ENCODE data around the gene SEPTIN12. TPM values are rescaled to one million over a fixed set of nuclear protein-coding genes. Genes with fewer than 3 reads are reported as not detected.

SEPTIN12 gene
- total RNA-seq, 1 experiment from 2014 or later, result not detected

DNA sequence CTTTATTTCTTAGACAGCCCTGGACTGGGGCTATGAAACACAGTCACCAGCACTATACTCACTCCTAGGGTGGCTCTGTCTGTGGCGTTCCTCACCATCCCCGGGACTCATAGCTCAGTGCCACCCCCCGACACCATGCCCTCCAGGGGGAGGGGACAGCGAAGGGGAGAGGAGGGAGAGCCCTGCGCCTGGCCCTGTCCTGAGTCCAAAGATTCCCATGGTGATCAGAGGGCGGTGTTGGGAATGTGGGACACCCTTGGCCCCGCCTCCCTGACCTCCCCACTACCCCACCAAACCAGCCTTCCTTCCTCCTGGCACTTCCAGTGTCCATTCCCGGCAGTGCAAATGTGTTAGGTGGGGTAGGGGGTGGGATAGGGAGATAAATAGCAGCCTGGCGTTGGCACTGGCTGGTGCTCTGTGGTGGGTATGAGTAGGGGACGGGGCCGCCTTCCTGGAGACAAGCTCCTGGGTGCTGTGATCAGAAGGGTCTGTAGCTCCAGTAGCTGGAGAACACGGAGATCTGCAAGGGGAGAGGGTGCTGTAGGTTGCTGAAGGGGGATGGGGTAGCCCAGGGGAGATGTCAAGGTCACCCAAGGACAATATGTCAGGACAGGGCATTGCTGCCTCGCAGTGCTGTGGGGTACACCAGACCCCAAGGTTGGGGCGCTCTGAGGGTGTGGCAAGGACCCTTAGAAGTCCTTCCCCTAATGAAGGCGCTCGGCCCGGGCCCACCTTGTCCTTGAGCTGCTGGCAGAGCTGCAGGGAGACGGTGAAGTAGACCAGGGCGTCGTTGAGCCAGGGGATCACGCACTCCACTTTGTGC is 9.0 kb upstream of the SEPTIN12 start:
- no peaks in the 10 kb centered on the region for H3K27me3 ChIP-seq (replicated peaks; ENCODE audit: insufficient read depth, low read depth, low read length, poor library complexity)
- POLR2A ChIA-PET (ENCODE audit: low non-redundant PET), result no interaction called here
- H3K4me3 ChIP-seq (ENCODE audit: low read depth, low read length, poor library complexity, severe bottlenecking), result no peak overlapping the region
- no peaks in the 10 kb centered on the region for H3K36me3 ChIP-seq (ENCODE audit: insufficient read depth, low read length, poor library complexity, severe bottlenecking)
- intact Hi-C loops (cut with micrococcal nuclease; ENCODE audit: unreplicated experiment), result no loop called here
- no peaks in the 10 kb centered on the region for H3K9me3 ChIP-seq (ENCODE audit: low read depth, low read length, poor library complexity, severe bottlenecking)
- H3K4me1 ChIP-seq (ENCODE audit: insufficient read depth, low read length, poor library complexity, severe bottlenecking), result no peaks in the 10 kb centered on the region
- BruUV-seq (replicated peaks), result no TSS peak
- H3K27ac ChIP-seq (ENCODE audit: low read depth, low read length, poor library complexity, severe bottlenecking), result no peak overlapping the region
- no peak for TF ChIP-seq EZH2 (IDR thresholded peaks at IDR 0.05; ENCODE audit: borderline replicate concordance, low read depth, low read length, poor library complexity, severe bottlenecking)
- no peak for TF ChIP-seq CTCF (conservative IDR thresholded peaks at IDR 0.05; ENCODE audit: low read depth, low read length)
- no peak for DNase-seq (ENCODE audit: low spot score)
- CTCF ChIA-PET, result no interaction called here

- CTCF ChIA-PET, result no interaction called here
- intact Hi-C loops (cut with micrococcal nuclease; ENCODE audit: unreplicated experiment), result no loop called here
- Histone ChIP-seq H3K4me1 (ENCODE audit: insufficient read depth, low read length, poor library complexity, severe bottlenecking) (no peaks in the 10 kb centered on the region), H3K9me3 (ENCODE audit: low read depth, low read length, poor library complexity, severe bottlenecking) (no peaks in the 10 kb centered on the region), H3K27ac (ENCODE audit: low read depth, low read length, poor library complexity, severe bottlenecking) (no peak overlapping the region), H3K4me3 (ENCODE audit: low read depth, low read length, poor library complexity, severe bottlenecking) (no peak overlapping the region), H3K36me3 (ENCODE audit: insufficient read depth, low read length, poor library complexity, severe bottlenecking) (no peaks in the 10 kb centered on the region), H3K27me3 (replicated peaks; ENCODE audit: insufficient read depth, low read depth, low read length, poor library complexity) (no peaks in the 10 kb centered on the region)
- DNase-seq (ENCODE audit: low spot score), result no peak
- POLR2A ChIA-PET (ENCODE audit: low non-redundant PET), result no interaction called here
- TF ChIP-seq EZH2 (IDR thresholded peaks at IDR 0.05; ENCODE audit: borderline replicate concordance, low read depth, low read length, poor library complexity, severe bottlenecking) (no peak), CTCF (conservative IDR thresholded peaks at IDR 0.05; ENCODE audit: low read depth, low read length) (no peak)
- no TSS peak for BruUV-seq (replicated peaks)
These were observed 7.9 kb upstream of the SEPTIN12 start for GRCh38 chr16:4795828-4796572.

- CTCF ChIA-PET, result no interaction called here
These were observed 7.2 kb upstream of the SEPTIN12 start, which contains the start of gene SMIM22 for GRCh38 chr16:4795181-4795827. SMIM22 (plus strand) TSS chr16:4795369; CDS start chr16:4795735, 366 bp downstream.

More at GRCh38 chr16:4795181-4795827, 7.2 kb upstream of the SEPTIN12 start, which contains the start of gene SMIM22:
- POLR2A ChIA-PET (ENCODE audit: low non-redundant PET), result no interaction called here
- intact Hi-C loops (cut with micrococcal nuclease; ENCODE audit: unreplicated experiment), result no loop called here
- Histone ChIP-seq H3K36me3 (ENCODE audit: insufficient read depth, low read length, poor library complexity, severe bottlenecking) (no peaks in the 10 kb centered on the region), H3K9me3 (ENCODE audit: low read depth, low read length, poor library complexity, severe bottlenecking) (no peaks in the 10 kb centered on the region), H3K4me1 (ENCODE audit: insufficient read depth, low read length, poor library complexity, severe bottlenecking) (no peaks in the 10 kb centered on the region), H3K27ac (ENCODE audit: low read depth, low read length, poor library complexity, severe bottlenecking) (no peak within 1 kb of the TSS), H3K27me3 (replicated peaks; ENCODE audit: insufficient read depth, low read depth, low read length, poor library complexity) (no peaks in the 10 kb centered on the region), H3K4me3 (ENCODE audit: low read depth, low read length, poor library complexity, severe bottlenecking) (no peak within 1 kb of the TSS)
- BruUV-seq (replicated peaks), result no TSS peak
- no peak for DNase-seq (ENCODE audit: low spot score)
- TF ChIP-seq CTCF (conservative IDR thresholded peaks at IDR 0.05; ENCODE audit: low read depth, low read length) (no peak), EZH2 (IDR thresholded peaks at IDR 0.05; ENCODE audit: borderline replicate concordance, low read depth, low read length, poor library complexity, severe bottlenecking) (no peak)

Data from A673 (cell line).